Measurements from ENCODE around the gene LINC00305. TPM values are rescaled to one million over a fixed set of nuclear protein-coding genes. Genes with fewer than 3 reads are reported as not detected.

Gene LINC00305
- not detected in 2 replicates for total RNA-seq

DNA sequence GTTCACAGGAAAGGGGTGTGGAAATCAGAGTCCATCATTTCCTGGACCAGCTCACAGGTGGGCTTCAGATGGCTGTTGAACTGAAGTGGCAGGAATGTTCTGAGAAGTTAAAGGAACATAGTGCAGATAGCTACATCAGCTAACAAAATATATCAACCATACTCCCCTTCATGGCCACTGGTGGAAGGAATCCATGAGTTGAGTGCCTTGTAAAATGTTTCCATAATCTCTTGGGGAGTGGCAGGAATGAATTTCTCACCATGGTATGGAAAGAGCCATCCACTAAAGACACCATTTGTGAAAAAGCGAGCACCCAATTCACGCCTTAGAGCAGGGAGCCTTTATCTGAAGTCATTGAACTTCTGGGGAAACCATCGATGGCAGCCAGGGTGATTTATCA lies at the start of gene LINC00305:
LINC00305 (minus strand) TSS at position 101 of the 400 bp plus-strand sequence.
- no peak for DNase-seq (ENCODE audit: low spot score)
- H3K27ac Mint-ChIP-seq, result no peak within 1 kb of the TSS
- no peaks in the 10 kb centered on the region for H3K9me3 Mint-ChIP-seq
- H3K4me1 Mint-ChIP-seq (ENCODE audit: low read depth), result no peaks in the 10 kb centered on the region
- intact Hi-C loops (cut with micrococcal nuclease), result no loop called here
- H3K36me3 Mint-ChIP-seq (ENCODE audit: low read depth), result no peaks in the 10 kb centered on the region
- H3K4me3 Mint-ChIP-seq, result no peak within 1 kb of the TSS
- peaks cover 2% of the 10 kb centered on the region for H3K27me3 Mint-ChIP-seq (ENCODE audit: insufficient read depth)

DNA sequence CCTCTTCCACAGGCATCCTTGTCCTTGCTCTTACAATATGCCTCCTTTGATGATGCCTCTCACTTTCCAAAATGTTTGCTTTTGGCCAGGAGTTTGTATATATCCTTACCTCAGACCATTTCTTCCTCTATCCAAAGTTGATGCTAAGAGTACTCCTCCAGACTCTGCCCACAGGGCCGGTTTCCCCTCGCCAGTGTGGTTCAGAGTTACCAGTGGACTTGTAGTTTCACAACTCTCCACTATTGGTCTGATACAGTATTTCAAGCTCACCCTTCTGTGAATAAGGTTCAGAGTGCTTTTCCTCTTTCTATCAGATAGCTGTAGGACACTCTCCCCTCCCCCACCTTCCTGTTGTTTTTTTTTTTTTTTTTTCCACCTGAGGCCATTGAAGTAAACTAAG lies 42.2 kb upstream of the LINC00305 start:
- Mint-ChIP-seq H3K4me3 (no peak overlapping the region), H3K4me1 (ENCODE audit: low read depth) (no peaks in the 10 kb centered on the region)

DNA sequence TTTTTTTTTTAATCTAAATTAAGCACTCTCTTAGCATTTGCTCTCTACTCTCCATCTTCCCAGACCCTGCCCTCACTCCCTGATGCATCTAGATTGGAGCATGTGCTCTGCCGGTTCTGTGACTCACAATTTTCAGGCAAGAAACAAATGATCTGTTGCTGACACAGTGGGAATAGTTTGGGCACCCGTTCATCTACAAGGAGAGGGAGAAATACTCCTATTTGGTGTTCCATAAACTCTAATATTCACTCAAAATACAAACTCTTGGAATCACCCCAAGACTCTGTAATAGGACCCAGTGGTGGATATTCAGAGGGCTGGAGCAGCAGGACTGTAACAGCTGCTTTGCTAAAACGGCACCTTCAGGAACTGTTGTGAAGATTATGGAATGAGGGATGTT lies 37.1 kb upstream of the LINC00305 start:
- H3K4me3 Mint-ChIP-seq, result no peak overlapping the region
- H3K4me1 Mint-ChIP-seq (ENCODE audit: low read depth), result no peaks in the 10 kb centered on the region
- H3K9me3 Mint-ChIP-seq, result no peaks in the 10 kb centered on the region
- no peak overlapping the region for H3K27ac Mint-ChIP-seq
- no peaks in the 10 kb centered on the region for H3K36me3 Mint-ChIP-seq (ENCODE audit: low read depth)
- H3K27me3 Mint-ChIP-seq (ENCODE audit: insufficient read depth), result no peaks in the 10 kb centered on the region
- no peak for DNase-seq (ENCODE audit: low spot score)
- intact Hi-C loops (cut with micrococcal nuclease), result no loop called here

More for the DNA sequence above, 42.2 kb upstream of the LINC00305 start:
- no peak for DNase-seq (ENCODE audit: low spot score)
- Mint-ChIP-seq H3K27me3 (ENCODE audit: insufficient read depth) (no peaks in the 10 kb centered on the region), H3K9me3 (no peaks in the 10 kb centered on the region), H3K36me3 (ENCODE audit: low read depth) (no peaks in the 10 kb centered on the region), H3K27ac (no peak overlapping the region)
- intact Hi-C loops (cut with micrococcal nuclease), result no loop called here

DNA sequence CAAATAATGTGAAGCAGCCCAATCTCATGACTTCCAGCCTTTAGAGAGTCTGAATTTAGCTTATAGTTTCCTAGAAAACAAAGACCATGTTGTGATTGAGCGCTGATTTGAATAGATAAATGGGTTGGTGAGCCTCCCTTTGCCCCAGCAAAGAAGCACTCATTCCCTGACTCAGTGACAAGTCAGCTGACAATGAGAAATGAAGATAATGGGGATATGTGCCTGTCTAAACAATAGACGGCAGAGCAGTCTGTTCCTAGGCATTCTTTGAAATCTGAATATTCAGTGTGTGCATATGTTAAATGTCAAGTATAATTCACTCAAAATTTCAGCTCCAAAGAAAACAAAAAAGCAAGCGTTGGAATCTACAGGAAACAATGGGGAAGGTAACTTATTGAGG lies 34.8 kb upstream of the LINC00305 start:
- no peak overlapping the region for H3K4me3 Mint-ChIP-seq
- no peaks in the 10 kb centered on the region for H3K27me3 Mint-ChIP-seq (ENCODE audit: insufficient read depth)
- no peaks in the 10 kb centered on the region for H3K9me3 Mint-ChIP-seq
- H3K27ac Mint-ChIP-seq, result no peak overlapping the region
- no peak for DNase-seq (ENCODE audit: low spot score)
- no peaks in the 10 kb centered on the region for H3K4me1 Mint-ChIP-seq (ENCODE audit: low read depth)
- no peaks in the 10 kb centered on the region for H3K36me3 Mint-ChIP-seq (ENCODE audit: low read depth)
- intact Hi-C loops (cut with micrococcal nuclease), result no loop called here

DNA sequence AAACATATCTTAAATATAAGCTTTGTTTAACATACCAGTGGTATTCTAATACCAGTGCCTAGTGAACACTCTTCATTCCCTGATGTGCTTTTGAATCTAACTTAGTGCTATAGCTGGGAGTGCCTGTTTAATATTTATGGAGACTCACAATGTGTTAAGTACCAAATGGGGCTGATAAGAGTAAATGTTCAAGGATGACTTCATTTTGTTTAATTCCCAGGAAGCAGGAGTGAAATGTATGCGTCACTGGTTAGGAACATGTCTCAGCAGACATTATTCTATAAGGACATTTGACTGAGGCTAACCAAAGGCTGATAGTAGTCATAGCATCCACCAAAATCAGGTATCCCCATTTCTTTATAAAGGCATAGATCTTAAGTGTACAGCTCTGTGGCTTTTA lies 31.7 kb upstream of the LINC00305 start:
- no peak for DNase-seq (ENCODE audit: low spot score)
- intact Hi-C loops (cut with micrococcal nuclease), result no loop called here
- H3K4me1 Mint-ChIP-seq (ENCODE audit: low read depth), result no peaks in the 10 kb centered on the region
- no peaks in the 10 kb centered on the region for H3K27me3 Mint-ChIP-seq (ENCODE audit: insufficient read depth)
- H3K9me3 Mint-ChIP-seq, result no peaks in the 10 kb centered on the region
- no peaks in the 10 kb centered on the region for H3K36me3 Mint-ChIP-seq (ENCODE audit: low read depth)
- no peak overlapping the region for H3K4me3 Mint-ChIP-seq
- no peak overlapping the region for H3K27ac Mint-ChIP-seq

DNA sequence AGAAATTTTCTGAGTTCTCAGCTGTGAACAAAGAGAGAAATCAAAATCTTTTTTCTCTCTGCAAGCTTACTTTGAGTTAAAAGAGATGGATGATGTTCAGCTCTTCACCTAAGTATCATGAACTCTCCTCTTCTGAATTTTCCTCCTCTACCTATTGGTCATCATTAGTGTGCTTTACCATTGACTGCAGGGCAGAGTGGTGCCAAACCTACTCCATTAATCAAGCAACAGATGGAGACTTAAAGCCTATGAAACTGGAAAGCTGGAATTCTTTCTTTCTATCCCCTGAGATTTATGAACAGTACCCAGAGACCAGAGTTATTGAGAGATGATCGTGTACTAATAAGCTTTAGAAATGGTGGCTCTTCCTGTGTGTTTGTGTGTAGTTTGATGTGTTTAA lies 31.3 kb upstream of the LINC00305 start:
- no peaks in the 10 kb centered on the region for H3K4me1 Mint-ChIP-seq (ENCODE audit: low read depth)
- no peak for DNase-seq (ENCODE audit: low spot score)
- no peaks in the 10 kb centered on the region for H3K36me3 Mint-ChIP-seq (ENCODE audit: low read depth)
- H3K4me3 Mint-ChIP-seq, result no peak overlapping the region
- H3K9me3 Mint-ChIP-seq, result no peaks in the 10 kb centered on the region
- intact Hi-C loops (cut with micrococcal nuclease), result no loop called here
- H3K27ac Mint-ChIP-seq, result no peak overlapping the region
- H3K27me3 Mint-ChIP-seq (ENCODE audit: insufficient read depth), result no peaks in the 10 kb centered on the region

DNA sequence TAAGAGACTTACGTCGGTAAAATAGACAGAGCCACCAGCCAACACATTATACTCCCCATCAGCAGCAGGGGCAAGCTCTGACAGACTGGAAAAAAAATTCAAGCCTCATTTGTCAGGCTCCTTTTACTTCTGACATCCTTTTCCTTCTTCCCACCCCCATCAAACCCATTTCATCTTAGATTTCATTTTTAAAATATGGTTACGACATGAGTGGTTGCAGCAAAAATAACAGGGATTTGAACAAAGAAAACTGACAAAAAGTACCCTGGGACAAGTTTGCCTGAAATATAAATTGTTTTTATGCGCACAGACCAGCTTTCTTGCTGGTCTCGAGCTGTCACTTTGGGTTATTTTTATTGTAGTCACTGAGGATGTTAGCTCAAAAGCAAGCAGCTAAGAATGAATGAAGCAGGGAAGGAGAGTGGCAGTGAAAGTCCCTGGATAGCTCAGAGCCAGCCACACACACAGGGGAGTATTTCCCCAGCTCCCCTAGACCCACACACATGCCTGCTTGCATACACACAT lies 30.7 kb upstream of the LINC00305 start:
- Mint-ChIP-seq H3K36me3 (ENCODE audit: low read depth) (no peaks in the 10 kb centered on the region), H3K9me3 (no peaks in the 10 kb centered on the region), H3K27ac (no peak overlapping the region), H3K4me3 (no peak overlapping the region), H3K27me3 (ENCODE audit: insufficient read depth) (no peaks in the 10 kb centered on the region), H3K4me1 (ENCODE audit: low read depth) (no peaks in the 10 kb centered on the region)
- no peak for DNase-seq (ENCODE audit: low spot score)
- intact Hi-C loops (cut with micrococcal nuclease), result no loop called here

DNA sequence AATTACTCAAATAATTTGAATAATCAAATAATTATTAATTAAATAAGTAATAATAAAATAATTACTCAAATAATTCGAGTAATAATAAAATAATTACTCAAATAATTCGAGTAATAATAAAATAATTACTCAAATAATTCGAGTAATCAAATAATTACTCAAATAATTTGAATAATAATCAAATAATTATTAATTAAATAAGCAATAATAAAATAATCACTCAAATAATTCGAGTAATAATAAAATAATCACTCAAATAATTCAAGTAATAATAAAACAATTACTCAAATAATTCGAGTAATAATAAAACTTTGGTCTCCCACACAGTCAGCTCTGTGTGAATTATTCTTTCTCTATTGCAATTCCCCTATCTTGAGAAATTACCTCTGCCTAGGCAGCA lies 30.0 kb upstream of the LINC00305 start:
- intact Hi-C loops (cut with micrococcal nuclease), result no loop called here
- DNase-seq (ENCODE audit: low spot score), result no peak

DNA sequence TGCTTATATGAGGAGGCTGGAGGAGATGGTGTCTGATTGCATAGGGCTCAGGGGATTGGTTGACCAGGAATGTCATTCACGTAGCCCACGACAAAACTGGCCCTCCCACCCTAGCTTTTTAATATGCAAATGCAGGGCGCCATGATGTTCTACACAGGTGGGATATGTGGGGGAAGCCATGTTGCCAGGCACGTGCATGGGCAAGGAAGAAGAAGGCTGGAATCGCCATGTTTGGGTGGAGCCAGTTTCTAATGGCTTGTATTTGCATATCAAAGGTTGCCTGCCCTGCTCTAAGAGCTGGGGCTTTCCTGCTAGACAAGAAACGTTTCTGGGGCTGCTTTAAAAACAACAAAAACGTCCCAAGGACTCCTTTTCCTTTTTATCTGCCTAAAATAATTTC lies 26.5 kb upstream of the LINC00305 start:
- Mint-ChIP-seq H3K27ac (no peak overlapping the region), H3K4me3 (no peak overlapping the region), H3K4me1 (ENCODE audit: low read depth) (no peaks in the 10 kb centered on the region), H3K36me3 (ENCODE audit: low read depth) (no peaks in the 10 kb centered on the region), H3K9me3 (no peaks in the 10 kb centered on the region), H3K27me3 (ENCODE audit: insufficient read depth) (no peaks in the 10 kb centered on the region)
- intact Hi-C loops (cut with micrococcal nuclease), result no loop called here
- DNase-seq (ENCODE audit: low spot score), result no peak

More for the DNA sequence above, 30.0 kb upstream of the LINC00305 start:
- H3K36me3 Mint-ChIP-seq (ENCODE audit: low read depth), result no peaks in the 10 kb centered on the region
- H3K4me1 Mint-ChIP-seq (ENCODE audit: low read depth), result no peaks in the 10 kb centered on the region
- H3K27me3 Mint-ChIP-seq (ENCODE audit: insufficient read depth), result no peaks in the 10 kb centered on the region
- H3K4me3 Mint-ChIP-seq, result no peak overlapping the region
- no peak overlapping the region for H3K27ac Mint-ChIP-seq
- no peaks in the 10 kb centered on the region for H3K9me3 Mint-ChIP-seq

DNA sequence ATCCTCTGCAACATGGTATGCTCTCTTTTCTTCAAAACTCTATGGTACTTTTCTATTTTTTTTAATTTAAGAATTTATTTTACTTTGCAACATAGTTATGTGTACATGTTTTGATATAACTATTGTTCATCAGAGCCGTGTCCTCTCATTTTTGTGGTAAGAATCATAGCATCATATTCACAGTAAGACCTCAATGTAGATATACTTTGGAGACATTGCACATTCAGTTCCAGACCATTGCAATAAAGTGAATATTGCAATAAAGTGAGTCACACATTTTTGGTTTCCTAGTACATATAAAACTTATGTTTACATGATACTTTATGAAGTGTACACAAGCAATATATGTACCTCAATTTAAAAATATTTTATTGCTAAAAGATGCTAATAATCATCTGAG lies 22.7 kb upstream of the LINC00305 start:
- peaks cover 5% of the 10 kb centered on the region for H3K27me3 Mint-ChIP-seq (ENCODE audit: insufficient read depth)
- H3K4me1 Mint-ChIP-seq (ENCODE audit: low read depth), result no peaks in the 10 kb centered on the region
- H3K4me3 Mint-ChIP-seq, result no peak overlapping the region
- H3K36me3 Mint-ChIP-seq (ENCODE audit: low read depth), result no peaks in the 10 kb centered on the region
- no peak for DNase-seq (ENCODE audit: low spot score)
- no peak overlapping the region for H3K27ac Mint-ChIP-seq
- no peaks in the 10 kb centered on the region for H3K9me3 Mint-ChIP-seq
- intact Hi-C loops (cut with micrococcal nuclease), result no loop called here

DNA sequence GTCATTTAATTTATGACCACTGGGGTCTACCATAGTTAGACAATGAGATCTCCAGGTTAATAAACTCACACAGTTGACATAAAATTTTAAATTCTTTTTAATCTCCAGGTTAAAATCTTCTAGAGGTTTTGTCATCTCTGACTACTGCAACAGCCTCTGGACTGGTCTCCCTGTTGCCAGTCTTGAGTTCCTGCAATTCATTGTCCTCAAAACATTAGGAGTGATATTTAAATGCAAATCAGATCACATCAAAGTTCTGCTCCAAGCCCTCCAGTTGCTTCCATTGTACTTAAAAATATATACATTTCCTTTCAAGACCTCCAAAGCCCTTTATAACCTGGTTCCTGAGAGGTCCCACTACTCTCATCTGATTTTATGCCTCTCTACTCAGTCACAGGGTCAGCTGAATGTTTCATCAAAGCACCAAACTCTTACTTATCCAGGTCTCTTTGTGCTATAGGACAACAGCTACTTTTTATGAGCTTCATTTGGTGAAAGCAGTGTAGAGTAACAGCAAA lies 18.6 kb upstream of the LINC00305 start:
- no peak overlapping the region for H3K27ac Mint-ChIP-seq
- intact Hi-C loops (cut with micrococcal nuclease), result no loop called here
- H3K4me3 Mint-ChIP-seq, result no peak overlapping the region
- no peak for DNase-seq (ENCODE audit: low spot score)
- peaks cover 5% of the 10 kb centered on the region for H3K27me3 Mint-ChIP-seq (ENCODE audit: insufficient read depth)
- no peaks in the 10 kb centered on the region for H3K36me3 Mint-ChIP-seq (ENCODE audit: low read depth)
- no peaks in the 10 kb centered on the region for H3K9me3 Mint-ChIP-seq
- no peaks in the 10 kb centered on the region for H3K4me1 Mint-ChIP-seq (ENCODE audit: low read depth)

DNA sequence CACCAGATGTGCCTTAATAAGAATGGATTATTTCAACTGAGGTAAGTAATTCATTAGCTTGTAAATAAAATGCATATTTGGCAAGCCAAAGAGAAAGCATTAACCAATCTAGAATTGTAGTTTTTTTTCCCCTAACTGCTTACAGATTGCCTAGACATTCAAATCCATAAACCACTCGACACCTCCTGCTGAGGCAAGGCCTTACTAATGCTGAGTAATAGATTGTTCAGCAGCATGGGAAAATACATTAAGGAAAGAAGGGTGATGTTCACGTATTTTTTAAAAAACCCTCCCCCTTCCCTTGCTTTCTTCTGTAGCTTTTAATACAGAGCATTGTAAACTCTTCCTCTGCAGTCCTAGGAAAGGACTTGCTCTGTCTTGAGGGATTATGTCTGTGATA lies 17.0 kb upstream of the LINC00305 start:
- no peaks in the 10 kb centered on the region for H3K4me1 Mint-ChIP-seq (ENCODE audit: low read depth)
- H3K27ac Mint-ChIP-seq, result no peak overlapping the region
- H3K9me3 Mint-ChIP-seq, result no peaks in the 10 kb centered on the region
- peaks cover 5% of the 10 kb centered on the region for H3K27me3 Mint-ChIP-seq (ENCODE audit: insufficient read depth)
- no peak overlapping the region for H3K4me3 Mint-ChIP-seq
- no peaks in the 10 kb centered on the region for H3K36me3 Mint-ChIP-seq (ENCODE audit: low read depth)
- DNase-seq (ENCODE audit: low spot score), result no peak
- intact Hi-C loops (cut with micrococcal nuclease), result no loop called here

DNA sequence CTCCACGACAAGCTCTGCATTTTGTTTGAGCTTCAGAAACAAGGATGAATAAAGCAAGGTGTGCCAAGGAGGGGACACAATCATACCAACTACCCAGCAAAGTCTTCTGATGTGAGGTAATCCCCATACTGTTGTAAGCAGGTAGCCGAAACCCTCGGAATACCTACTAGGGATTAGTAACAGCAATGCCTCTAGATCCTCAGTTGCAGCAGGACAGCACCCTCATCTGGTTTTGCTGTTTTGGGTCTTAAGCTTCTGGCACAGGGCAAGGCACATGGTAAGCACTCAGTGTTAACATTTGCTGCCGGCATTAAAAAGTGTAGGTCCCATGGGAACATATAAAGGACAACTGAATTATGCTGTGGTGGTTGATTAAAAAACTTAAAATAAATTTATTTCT lies 16.0 kb upstream of the LINC00305 start:
- Mint-ChIP-seq H3K36me3 (ENCODE audit: low read depth) (no peaks in the 10 kb centered on the region), H3K4me3 (no peak overlapping the region), H3K27me3 (ENCODE audit: insufficient read depth) (peaks cover 5% of the 10 kb centered on the region), H3K9me3 (no peaks in the 10 kb centered on the region), H3K27ac (no peak overlapping the region), H3K4me1 (ENCODE audit: low read depth) (no peaks in the 10 kb centered on the region)
- intact Hi-C loops (cut with micrococcal nuclease), result no loop called here
- DNase-seq (ENCODE audit: low spot score), result no peak

DNA sequence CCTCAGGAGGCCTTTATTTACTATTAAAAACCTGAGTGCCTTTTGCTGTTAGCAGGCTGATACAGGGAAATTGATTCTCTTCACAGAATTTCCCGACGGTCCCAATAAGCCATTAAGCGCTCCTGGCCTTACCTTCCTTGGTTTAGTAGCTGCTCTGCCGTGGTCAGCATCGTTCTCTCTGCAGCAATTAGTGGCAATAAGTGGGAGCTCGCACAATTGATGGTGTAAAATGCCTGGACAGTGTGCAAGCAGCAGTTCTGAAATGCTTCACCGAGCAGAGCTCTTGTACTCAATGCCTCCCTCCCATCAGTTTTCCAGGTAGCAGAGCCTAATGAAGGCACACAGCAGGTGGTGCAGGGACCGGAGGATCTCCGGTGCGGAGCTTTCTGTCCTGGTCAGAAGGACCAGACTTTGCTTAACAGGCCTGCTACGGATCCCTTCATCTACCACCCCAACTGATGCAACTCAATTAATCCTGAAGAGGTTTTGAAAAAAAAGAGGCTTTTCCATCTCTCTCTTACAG lies 1.1 kb upstream of the LINC00305 start:
- no peak for DNase-seq (ENCODE audit: low spot score)
- Mint-ChIP-seq H3K27me3 (ENCODE audit: insufficient read depth) (peaks cover 2% of the 10 kb centered on the region), H3K4me1 (ENCODE audit: low read depth) (no peaks in the 10 kb centered on the region), H3K36me3 (ENCODE audit: low read depth) (no peaks in the 10 kb centered on the region), H3K27ac (no peak overlapping the region), H3K9me3 (no peaks in the 10 kb centered on the region), H3K4me3 (no peak overlapping the region)
- intact Hi-C loops (cut with micrococcal nuclease), result no loop called here
